Measurements from ENCODE around the gene ST3GAL6.

The ST3GAL6 gene

DNA sequence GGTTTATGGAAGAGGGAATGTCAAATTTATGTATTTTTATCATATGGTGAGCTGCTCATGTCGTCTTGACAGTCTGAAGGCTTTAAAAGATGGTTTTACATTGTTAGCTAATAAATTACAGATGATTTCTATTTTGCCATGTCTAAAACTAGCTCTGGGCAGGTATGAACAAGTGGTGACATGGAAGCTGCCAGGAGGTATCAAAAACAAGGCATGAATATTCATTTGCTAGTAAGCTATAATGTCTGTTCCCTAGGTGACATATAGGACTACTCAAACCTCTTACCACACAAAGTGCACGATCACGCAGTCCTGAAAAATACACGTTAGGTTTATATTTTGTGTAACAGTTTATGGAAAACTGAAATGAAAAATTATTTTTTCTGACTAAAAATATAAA is 34.8 kb downstream of the ST3GAL6 start:
- Histone ChIP-seq H3K36me3 (ENCODE audit: control insufficient read depth, low read length) (peaks cover 6% of the 10 kb centered on the region; the same call in 1 of the 2 replicates), H3K27ac (ENCODE audit: low read depth, low read length) (no peak overlapping the region), H3K4me2 (ENCODE audit: low read length) (no peak overlapping the region), H4K20me1 (ENCODE audit: control insufficient read depth, insufficient read depth, low read depth, low read length) (no peaks in the 10 kb centered on the region), H3K4me3 (ENCODE audit: low read length) (no peak overlapping the region), H3K9me3 (ENCODE audit: control insufficient read depth, insufficient read depth, low read length) (no peaks in the 10 kb centered on the region), H3K79me2 (ENCODE audit: control insufficient read depth, low read length) (no peaks in the 10 kb centered on the region), H3K4me1 (ENCODE audit: control insufficient read depth, low read length) (no peaks in the 10 kb centered on the region), H3K9me2 (replicated peaks; ENCODE audit: control insufficient read depth, low read length) (no peaks in the 10 kb centered on the region), H3F3A (ENCODE audit: control insufficient read depth, insufficient read depth) (no peaks in the 10 kb centered on the region), H3K27me3 (ENCODE audit: control insufficient read depth, low read length) (no peaks in the 10 kb centered on the region)
- TF ChIP-seq, protein P1, sequence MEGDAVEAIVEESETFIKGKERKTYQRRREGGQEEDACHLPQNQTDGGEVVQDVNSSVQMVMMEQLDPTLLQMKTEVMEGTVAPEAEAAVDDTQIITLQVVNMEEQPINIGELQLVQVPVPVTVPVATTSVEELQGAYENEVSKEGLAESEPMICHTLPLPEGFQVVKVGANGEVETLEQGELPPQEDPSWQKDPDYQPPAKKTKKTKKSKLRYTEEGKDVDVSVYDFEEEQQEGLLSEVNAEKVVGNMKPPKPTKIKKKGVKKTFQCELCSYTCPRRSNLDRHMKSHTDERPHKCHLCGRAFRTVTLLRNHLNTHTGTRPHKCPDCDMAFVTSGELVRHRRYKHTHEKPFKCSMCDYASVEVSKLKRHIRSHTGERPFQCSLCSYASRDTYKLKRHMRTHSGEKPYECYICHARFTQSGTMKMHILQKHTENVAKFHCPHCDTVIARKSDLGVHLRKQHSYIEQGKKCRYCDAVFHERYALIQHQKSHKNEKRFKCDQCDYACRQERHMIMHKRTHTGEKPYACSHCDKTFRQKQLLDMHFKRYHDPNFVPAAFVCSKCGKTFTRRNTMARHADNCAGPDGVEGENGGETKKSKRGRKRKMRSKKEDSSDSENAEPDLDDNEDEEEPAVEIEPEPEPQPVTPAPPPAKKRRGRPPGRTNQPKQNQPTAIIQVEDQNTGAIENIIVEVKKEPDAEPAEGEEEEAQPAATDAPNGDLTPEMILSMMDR (IDR thresholded peaks at IDR 0.05; ENCODE audit: low read depth, low read length, poor library complexity, severe bottlenecking) = no peak
- TF ChIP-seq EZH2phosphoT487 (IDR thresholded peaks at IDR 0.05; ENCODE audit: borderline replicate concordance, low read length) = no peak

DNA sequence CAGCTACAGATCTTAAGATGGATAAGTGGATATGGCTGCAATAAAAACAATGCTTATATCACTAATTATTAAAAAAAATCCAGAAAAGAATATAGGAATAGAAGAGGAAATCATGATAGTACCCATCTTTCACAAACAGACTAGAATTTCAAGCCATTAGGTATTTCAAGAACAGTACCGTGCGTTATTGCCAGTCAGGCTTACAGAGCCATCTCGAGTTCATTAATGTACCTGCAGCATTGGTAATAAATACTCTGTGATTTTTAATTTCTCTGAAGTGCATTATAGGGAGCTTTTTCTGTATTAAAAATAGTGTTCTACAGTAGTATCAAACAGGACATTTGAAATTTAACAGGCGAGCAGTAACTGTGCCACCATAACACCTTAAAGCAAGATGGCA is 35.7 kb downstream of the ST3GAL6 start:
- peaks cover 6% of the 10 kb centered on the region; the same call in 1 of the 2 replicates for H3K36me3 ChIP-seq (ENCODE audit: control insufficient read depth, low read length)
- H3F3A ChIP-seq (ENCODE audit: control insufficient read depth, insufficient read depth) = no peaks in the 10 kb centered on the region
- TF ChIP-seq, protein P1 (IDR thresholded peaks at IDR 0.05; ENCODE audit: low read depth, low read length, poor library complexity, severe bottlenecking) = no peak
- no peak for TF ChIP-seq EZH2phosphoT487 (IDR thresholded peaks at IDR 0.05; ENCODE audit: borderline replicate concordance, low read length)
- H3K27me3 ChIP-seq (ENCODE audit: control insufficient read depth, low read length) = no peaks in the 10 kb centered on the region
- H3K9me3 ChIP-seq (ENCODE audit: control insufficient read depth, insufficient read depth, low read length) = no peaks in the 10 kb centered on the region
- no peaks in the 10 kb centered on the region for H3K4me1 ChIP-seq (ENCODE audit: control insufficient read depth, low read length)
- no peak overlapping the region for H3K4me3 ChIP-seq (ENCODE audit: low read length)
- no peak overlapping the region for H3K27ac ChIP-seq (ENCODE audit: low read depth, low read length)
- H3K79me2 ChIP-seq (ENCODE audit: control insufficient read depth, low read length) = no peaks in the 10 kb centered on the region
- H4K20me1 ChIP-seq (ENCODE audit: control insufficient read depth, insufficient read depth, low read depth, low read length) = no peaks in the 10 kb centered on the region
- no peaks in the 10 kb centered on the region for H3K9me2 ChIP-seq (replicated peaks; ENCODE audit: control insufficient read depth, low read length)
- no peak overlapping the region for H3K4me2 ChIP-seq (ENCODE audit: low read length)

- Histone ChIP-seq H3K9me3 (ENCODE audit: control insufficient read depth, insufficient read depth, low read length) (no peaks in the 10 kb centered on the region), H3K79me2 (ENCODE audit: control insufficient read depth, low read length) (no peaks in the 10 kb centered on the region), H3K27me3 (ENCODE audit: control insufficient read depth, low read length) (no peaks in the 10 kb centered on the region), H3K27ac (ENCODE audit: low read depth, low read length) (no peak overlapping the region), H3K36me3 (ENCODE audit: control insufficient read depth, low read length) (peaks cover 6% of the 10 kb centered on the region; the same call in 1 of the 2 replicates), H3K4me3 (ENCODE audit: low read length) (no peak overlapping the region), H3F3A (ENCODE audit: control insufficient read depth, insufficient read depth) (no peaks in the 10 kb centered on the region), H3K9me2 (replicated peaks; ENCODE audit: control insufficient read depth, low read length) (no peaks in the 10 kb centered on the region), H4K20me1 (ENCODE audit: control insufficient read depth, insufficient read depth, low read depth, low read length) (no peaks in the 10 kb centered on the region), H3K4me1 (ENCODE audit: control insufficient read depth, low read length) (no peaks in the 10 kb centered on the region), H3K4me2 (ENCODE audit: low read length) (no peak overlapping the region)
- TF ChIP-seq, protein P1 (IDR thresholded peaks at IDR 0.05; ENCODE audit: low read depth, low read length, poor library complexity, severe bottlenecking) = no peak
- no peak for TF ChIP-seq EZH2phosphoT487 (IDR thresholded peaks at IDR 0.05; ENCODE audit: borderline replicate concordance, low read length)
Measured at GRCh38 chr3:98799479-98799878, 36.3 kb downstream of the ST3GAL6 start.

All from DOHH2 (cell line).